Measurements from ENCODE around the gene ATF3.

The ATF3 gene, protein sequence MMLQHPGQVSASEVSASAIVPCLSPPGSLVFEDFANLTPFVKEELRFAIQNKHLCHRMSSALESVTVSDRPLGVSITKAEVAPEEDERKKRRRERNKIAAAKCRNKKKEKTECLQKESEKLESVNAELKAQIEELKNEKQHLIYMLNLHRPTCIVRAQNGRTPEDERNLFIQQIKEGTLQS

DNA sequence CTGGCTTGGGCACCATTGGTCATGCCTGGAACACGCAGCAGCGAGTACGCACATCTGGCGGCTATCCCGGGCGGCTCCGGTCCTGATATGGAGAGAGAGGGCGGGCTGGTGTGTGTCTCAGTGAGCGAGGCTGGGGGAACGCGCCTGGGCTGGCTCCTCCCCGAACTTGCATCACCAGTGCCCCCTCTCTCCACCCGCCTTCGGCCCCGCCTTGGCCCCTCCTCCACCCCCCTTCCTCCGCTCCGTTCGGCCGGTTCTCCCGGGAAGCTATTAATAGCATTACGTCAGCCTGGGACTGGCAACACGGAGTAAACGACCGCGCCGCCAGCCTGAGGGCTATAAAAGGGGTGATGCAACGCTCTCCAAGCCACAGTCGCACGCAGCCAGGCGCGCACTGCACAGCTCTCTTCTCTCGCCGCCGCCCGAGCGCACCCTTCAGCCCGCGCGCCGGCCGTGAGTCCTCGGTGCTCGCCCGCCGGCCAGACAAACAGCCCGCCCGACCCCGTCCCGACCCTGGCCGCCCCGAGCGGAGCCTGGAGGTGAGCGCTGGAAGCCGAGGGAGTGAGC lies at the start of gene ATF3:
Gene ATF3, plus strand, starts transcription at position 370 of the 567 bp plus-strand sequence. CDS start 6,261 bp downstream, outside the sequence.
- peak; percentile 90 to 93 for DNase-seq

GRCh38 chr1:212559929-212560328 lies 48.6 kb upstream of the ATF3 start:
- no peak for DNase-seq

GRCh38 chr1:212560933-212561460 lies 47.6 kb upstream of the ATF3 start:
- no peak for DNase-seq

DNA sequence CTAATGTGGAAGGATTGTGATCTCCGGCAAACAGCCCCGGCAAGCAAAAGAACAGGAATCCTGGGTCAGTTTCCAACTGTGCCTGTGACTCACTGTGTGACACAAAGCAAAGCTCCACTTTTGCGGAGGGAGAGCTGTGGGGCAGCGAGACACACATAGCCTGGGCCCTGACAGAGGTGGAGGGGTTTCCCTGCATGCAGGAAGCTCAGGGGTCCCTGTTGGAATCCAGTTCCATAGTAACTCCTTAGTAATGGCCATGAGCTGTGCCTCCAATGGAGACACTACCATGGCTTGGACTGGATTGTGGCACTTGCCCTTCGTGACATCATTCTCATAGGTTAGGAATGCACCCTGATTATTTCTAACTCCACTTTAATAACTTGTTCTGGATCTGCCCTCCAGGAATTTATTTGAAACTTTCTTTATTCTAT lies 47.0 kb upstream of the ATF3 start:
- no peak for DNase-seq

DNA sequence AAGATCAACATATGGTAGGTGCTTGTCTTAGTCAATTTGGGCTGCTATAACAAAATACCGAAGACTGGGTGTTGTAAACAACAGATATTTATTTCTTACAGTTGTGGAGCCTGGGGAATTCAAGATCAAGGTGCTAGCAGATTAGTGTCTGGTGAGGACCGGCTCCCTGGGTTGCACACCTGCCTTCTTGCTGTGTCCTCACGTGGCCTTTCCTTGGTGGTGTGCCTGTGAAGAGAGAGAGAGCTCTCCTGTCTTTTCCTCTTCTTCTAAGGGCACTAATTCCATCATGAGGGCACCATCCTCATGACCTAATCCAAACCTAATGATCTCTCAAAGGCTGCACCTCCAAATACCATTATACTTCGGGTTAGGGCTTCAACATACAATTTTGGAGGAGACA lies 45.8 kb upstream of the ATF3 start:
- DNase-seq, result no peak

DNA sequence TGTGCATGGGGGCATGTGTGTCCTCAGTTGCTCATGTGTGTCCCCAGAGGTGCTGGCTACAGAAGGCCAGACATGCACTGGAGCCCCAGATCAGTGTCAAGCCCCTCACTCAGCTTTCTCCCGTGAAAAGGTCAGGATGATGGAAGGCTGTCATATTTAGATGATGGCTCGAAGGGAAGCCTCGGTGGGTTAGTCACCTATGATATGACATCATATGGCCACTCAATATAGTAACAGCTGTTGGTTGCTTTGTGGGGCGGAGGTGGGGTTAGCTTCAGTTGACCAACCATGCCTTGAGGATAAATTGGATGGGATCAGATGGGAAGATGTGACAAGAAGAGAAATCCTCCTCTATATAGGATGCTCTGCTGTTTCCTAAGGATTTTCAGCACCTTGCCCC lies 43.5 kb upstream of the ATF3 start:
- DNase-seq, result no peak

GRCh38 chr1:212565571-212566305 lies 42.8 kb upstream of the ATF3 start:
- DNase-seq, result no peak

DNA sequence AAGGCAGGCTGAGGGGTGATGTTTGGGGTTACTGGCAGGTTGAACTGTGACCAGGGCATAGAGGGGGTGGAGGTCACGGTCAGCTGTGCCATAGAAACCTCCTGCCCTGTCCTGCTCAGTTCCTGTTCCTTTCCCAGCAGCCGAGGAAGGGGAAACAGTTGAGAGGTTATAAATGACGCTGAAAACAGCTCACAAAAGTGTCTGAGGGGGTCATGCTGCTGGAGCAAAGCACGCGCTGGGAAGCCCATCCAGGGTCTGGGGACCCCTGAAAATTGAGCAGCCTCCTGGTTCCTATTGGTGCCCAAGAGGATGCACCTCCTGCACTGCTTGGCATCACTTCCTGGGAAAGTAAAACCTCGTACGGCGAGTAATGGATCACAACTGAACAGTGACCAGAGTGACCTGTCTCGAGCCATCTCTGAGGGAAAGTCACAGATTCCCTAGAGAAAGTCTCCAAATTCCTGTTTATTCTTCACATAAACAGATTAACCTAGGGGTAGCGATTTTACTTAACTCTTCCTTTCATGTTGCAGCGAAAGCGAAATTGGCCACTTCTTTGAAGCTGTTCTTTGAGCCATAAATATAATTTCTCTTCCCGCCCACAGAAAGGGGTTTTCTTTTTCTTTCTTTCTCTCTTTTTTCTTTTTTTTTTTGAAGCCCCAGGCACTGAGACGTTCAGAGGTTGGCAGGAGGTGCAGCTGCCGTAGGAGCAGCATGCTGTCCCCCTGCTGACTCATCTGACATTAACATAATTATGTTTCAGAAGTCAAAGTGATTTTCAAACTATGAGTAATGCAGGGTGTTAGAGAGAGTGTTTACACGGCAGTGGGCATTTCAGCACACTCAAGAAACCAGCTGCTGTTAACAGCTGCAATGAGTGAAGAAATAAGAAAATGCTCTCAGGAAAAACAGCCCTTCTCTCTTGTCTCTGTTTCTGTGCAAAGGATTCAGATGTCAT lies 41.8 kb upstream of the ATF3 start:
- DNase-seq, result peak; percentile 65 to 66

GRCh38 chr1:212567638-212568037 lies 40.9 kb upstream of the ATF3 start:
- DNase-seq, result no peak

DNA sequence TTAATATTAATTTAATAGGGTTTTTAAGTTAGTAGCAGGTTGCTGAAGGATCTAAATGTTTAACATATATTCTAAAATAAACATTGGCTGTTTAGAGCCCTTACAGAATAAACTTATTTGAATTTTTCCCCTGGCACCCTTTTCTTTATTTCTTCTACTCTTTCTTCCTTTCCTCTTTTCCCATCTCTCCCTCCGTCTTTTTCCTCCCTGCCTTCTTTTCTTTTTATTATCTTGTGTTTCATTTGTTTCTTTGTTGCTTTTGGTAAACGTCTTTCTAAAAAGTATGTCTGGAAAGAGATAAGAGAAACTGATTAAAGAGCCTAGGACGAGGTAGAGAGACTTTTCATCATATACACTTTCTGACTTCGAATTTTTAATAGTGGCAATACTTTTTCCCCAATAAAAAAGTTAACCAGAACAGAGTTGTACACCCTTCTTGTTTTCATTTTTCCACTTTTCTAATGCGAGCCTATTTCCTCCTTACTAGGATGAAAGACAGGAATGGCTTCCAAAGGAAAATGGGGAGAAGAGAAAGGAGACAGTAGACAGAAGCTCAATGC lies 39.5 kb upstream of the ATF3 start:
- DNase-seq, result no peak

DNA sequence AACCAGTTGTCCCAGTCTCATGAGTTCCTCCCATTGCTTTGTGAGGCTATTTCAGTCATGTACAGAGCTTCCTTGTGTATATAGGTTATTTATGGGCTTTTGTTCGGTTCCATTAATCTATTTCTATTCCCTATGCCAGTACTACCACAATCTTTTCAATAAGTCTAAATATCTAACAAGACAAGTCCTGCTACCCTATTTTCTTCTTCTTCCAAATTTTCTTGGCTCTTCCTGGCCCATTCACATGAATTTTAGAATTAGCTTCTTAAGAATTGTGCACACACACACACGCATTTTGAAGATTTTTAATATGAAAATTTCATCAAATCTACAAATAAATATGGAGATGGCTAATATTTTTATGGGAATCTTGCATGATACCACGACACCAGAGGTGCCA lies 33.8 kb upstream of the ATF3 start:
- no peak for DNase-seq

DNA sequence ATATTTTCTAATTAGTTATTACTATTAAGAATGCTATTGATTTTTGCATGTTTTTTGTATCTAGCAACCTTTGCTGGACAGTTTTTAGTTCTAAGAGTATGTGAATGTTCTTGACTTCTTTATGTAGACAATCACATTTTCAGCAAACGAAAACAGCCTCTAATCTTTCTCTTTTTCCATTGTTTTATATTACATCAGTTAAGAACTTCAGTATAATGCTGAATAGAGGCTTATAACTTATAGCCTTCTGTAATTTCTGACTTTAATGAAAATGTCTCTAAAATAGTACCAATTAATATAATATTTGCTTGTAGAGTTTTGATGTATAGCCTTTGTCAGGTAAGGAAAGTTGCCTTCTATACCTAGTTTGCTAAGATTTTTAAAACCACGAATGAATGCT lies 33.2 kb upstream of the ATF3 start:
- DNase-seq, result no peak

GRCh38 chr1:212578041-212578440 lies 30.5 kb upstream of the ATF3 start:
- no peak for DNase-seq

DNA sequence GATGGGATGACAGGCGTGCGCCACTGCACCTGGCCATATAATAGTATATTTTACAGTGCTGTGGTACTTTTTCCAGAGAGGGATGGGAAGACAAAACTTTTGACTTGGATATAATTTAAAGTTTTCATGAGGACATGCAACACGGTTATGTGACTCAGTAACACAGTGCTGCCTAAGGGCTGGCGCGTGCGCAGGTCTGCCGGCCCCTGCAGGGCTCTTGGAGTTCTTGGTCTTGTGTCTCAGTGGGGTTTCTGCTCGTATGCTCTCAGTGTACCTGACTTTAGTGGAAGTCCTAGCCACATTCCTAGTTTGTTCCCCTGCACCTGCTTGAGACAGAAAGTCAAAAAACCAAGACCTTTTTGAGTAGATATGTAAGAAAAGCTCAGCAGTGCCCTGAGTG lies 27.5 kb upstream of the ATF3 start:
- DNase-seq, result no peak

DNA sequence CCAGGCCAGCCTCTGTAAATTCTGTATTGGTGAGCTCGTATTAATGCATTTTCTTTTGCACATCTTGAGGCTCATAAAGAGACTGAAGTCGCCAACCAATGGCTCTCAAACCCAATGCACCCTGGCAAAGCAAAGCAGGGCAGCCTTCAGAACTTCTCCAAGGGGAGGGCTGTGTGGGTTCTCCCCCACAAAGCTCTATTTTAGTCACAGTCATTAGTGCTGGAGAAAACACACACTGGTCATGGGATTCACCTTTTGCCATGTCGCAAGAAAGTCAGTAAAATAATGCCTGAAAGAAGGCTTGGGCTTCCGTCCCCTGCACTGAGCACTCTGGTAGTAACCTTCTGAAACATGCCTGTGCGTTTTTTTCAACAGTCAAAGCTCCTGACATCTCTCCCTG lies 26.3 kb upstream of the ATF3 start:
- DNase-seq, result no peak

DNA sequence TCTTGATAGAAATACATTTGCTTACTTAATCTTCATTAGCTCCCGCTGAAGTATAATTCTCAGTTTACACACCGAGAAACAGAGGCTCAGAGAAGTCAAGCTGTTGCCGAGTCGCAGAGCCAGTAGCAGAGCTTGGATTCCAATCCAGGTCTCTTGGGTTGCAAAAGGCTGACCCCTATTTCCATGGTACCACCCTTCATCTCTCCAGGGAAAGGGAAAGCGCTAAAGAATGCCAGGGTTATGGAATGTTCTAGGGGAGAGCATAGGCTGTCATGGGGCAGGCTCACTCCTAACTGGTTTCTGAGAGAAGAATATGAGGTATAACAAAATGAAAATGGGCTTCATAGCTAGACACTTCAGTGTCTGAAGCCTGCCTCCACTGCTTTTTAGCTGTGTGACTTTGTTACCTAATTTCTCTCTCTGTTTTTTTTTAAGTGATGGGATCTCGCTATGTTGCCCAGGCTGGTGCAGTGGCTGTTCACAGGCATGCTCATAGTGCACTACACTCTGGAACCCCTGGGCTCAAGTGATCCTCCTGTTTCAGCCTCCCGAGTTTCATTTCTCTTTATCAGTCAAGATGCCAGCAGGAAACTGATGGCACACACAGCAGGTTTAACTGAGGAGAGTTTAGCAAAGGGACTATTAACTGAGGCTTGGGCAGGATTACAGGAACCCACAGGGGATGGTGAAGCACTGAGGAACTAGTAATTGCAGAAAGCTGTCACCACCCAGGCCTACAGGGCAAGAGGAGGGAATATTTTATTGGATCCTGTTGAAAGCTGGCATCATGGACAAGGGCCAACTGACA lies 25.5 kb upstream of the ATF3 start:
- DNase-seq, result no peak

GRCh38 chr1:212583643-212584042 lies 24.9 kb upstream of the ATF3 start:
- DNase-seq, result no peak

DNA sequence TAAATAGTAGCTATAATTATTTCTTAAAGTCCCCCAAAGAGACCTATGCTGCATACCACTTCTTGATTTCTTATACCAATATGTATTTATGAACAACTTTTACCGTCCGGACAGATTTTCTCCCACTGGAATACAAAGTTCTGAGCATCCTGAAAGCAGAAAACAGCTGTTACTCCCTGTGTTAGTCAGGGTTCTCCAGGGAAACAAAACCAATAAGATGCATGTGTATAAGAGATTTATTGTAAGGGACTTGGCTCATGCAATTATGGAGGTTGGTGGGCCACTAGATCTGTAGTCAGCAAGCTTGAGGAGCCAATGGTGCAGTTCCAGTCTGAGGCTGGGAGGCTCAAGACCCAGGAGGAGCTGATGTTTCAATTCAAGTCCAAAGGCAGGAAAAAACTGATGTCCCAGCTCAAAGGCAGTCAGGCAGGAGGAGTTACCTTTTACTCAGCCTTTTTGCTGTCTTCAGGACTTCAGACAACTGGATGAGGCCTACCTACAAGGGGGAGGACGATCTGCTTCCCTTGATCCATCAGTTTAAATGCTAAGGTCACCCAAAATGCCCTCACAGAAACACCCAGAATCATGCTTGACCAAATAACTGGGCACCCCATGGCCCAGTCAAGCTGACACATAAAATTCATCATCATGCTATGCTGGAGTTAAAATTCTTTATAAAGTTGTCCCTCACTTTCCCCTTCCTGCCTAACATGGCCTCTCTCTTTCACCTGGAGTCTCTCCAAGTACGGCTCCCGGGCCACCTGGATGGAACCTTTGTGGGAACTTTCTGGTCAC lies 24.3 kb upstream of the ATF3 start:
- no peak for DNase-seq

DNA sequence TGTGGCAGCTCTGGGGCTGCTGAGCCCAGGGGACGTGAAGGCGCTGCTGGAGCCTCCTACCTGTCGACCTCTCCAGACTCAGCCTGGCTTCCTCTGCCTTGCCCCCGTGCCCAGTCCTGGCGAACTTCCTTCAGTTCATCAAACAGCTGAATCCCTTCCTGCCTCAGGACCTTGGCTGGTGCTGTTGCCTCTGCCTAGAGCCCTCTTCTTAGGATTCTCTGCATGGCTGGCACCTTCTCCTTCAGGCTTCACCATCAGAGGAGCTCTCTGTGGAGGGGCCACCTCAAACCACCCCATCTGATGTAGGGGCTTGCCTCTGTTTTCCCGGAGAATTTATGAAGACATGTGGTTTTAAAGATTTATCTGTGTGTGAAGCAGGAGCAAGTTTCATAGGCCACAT lies 23.4 kb upstream of the ATF3 start:
- DNase-seq, result no peak

DNA sequence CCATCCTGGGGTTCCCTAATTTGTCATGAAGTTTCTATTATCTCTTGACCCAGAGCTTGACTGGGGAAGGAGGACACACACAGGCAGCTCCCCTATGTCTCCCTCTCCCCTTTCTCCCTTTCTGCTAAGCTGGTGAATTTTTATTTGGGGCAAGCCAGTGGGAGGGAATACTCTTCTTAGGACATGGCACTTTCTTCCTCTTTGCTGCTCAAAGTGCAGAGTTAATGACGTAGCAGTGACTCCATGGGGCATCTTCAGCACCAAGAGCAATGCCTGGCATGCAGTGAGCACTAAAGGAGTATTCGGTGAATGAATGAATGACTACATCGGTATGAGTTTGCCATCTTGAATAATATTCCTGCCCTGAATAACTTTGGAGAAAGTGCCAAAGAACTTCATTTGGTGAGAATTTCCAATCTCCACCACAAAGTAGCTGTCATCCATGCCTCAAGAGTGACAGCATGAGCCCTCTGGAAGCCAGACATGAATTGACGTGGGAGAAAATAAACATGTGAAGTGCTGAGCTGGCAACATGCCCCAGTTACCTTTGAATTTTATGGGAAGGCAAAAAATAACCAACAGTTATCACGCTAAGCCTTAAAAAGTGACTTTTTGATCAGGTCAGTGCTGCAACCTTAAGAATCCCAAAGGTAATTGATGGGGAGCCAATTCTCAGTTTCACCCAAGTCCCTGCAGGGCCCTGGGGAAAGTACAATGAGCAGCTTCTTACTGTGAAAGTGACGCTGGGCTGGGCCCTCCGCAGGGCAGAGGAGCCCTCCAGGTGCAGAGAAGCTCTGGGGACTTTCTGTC lies 22.1 kb upstream of the ATF3 start:
- no peak for DNase-seq
